ENCODE measurements around the gene NPAT.

DNA sequence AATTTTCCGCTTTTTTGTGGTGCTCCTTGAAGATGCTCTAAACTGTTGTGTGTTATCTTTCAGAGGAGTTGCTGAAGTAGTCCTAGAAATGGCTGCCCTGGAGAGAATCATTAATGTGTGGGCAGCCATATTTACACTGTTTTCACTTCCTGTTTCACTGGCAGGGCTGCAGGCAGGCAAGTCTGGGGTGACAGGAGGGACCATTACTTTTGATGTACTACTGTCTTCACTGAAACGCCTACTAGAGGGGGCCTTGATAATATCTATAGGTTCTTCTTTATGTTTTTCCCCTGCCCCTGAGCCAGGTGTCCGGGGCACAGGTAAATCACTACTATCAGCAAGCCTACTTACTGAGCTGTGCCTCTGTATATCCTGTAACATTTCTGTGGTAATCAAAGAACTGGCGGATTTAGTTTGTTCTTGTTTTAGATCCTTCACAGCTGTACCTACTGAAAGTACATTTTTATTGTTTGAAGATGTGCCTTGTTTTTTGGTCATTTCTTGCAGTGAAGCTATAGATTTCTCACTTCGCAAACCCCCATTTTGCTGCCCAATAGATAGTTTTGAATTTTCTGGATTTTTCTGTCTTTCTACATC, 61.4 kb downstream of the NPAT start:
- TF ChIP-seq, protein P1, sequence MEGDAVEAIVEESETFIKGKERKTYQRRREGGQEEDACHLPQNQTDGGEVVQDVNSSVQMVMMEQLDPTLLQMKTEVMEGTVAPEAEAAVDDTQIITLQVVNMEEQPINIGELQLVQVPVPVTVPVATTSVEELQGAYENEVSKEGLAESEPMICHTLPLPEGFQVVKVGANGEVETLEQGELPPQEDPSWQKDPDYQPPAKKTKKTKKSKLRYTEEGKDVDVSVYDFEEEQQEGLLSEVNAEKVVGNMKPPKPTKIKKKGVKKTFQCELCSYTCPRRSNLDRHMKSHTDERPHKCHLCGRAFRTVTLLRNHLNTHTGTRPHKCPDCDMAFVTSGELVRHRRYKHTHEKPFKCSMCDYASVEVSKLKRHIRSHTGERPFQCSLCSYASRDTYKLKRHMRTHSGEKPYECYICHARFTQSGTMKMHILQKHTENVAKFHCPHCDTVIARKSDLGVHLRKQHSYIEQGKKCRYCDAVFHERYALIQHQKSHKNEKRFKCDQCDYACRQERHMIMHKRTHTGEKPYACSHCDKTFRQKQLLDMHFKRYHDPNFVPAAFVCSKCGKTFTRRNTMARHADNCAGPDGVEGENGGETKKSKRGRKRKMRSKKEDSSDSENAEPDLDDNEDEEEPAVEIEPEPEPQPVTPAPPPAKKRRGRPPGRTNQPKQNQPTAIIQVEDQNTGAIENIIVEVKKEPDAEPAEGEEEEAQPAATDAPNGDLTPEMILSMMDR (IDR thresholded peaks at IDR 0.05) = no peak
- no peak for TF ChIP-seq POLR2A (IDR thresholded peaks at IDR 0.05)
